Osteoblast (primary cell): ENCODE results near the gene PDX1. TPM values are rescaled to one million over a fixed set of nuclear protein-coding genes. Genes with fewer than 3 reads are reported as not detected.

Source experiments
- DNase-seq: peaks from one replicate; pipeline ENCODE4 v3.0.0; 2011; ENCODE audit warnings: low spot score, mixed read lengths; ENCODE audit not compliant: insufficient read length; ENCODE audit errors: missing footprints
- H2AFZ ChIP-seq: 2 replicates; pipeline ENCODE4 v1.6.0; 2011; ENCODE audit warnings: mild to moderate bottlenecking, low read length
- H3K27ac ChIP-seq: 2 replicates; pipeline ENCODE4 v1.5.1; 2011; ENCODE audit warnings: mild to moderate bottlenecking, low read depth, low read length, moderate library complexity
- H3K27me3 ChIP-seq: 2 replicates; pipeline ENCODE4 v1.6.0; 2012; ENCODE audit warnings: mild to moderate bottlenecking, control low read depth, inconsistent platforms, low read length, moderate library complexity; ENCODE audit not compliant: insufficient read depth
- H3K36me3 ChIP-seq: 2 replicates; pipeline ENCODE4 v1.5.1; 2011; ENCODE audit warnings: mild to moderate bottlenecking, low read length, control low read depth, moderate library complexity; ENCODE audit not compliant: insufficient read depth
- H3K4me1 ChIP-seq: 2 replicates; pipeline ENCODE4 v1.5.1; 2011; ENCODE audit warnings: mild to moderate bottlenecking, low read length, control low read depth, moderate library complexity; ENCODE audit not compliant: insufficient read depth
- H3K4me2 ChIP-seq: 2 replicates; pipeline ENCODE4 v1.6.0; 2011; ENCODE audit warnings: mild to moderate bottlenecking, low read length; ENCODE audit not compliant: insufficient read depth
- H3K4me3 ChIP-seq: fragments of 200-600 bp; sonication (generic); 3 replicates; pipeline ENCODE4 v1.5.1; 2012; ENCODE audit warnings: mild to moderate bottlenecking, low read length, inconsistent platforms; ENCODE audit not compliant: insufficient read depth
- H3K79me2 ChIP-seq: 2 replicates; pipeline ENCODE4 v1.6.0; 2012; ENCODE audit warnings: mild to moderate bottlenecking, low read length, control low read depth, inconsistent platforms; ENCODE audit not compliant: insufficient read depth
- H3K9me3 ChIP-seq: 2 replicates; pipeline ENCODE4 v1.5.1; 2011; ENCODE audit warnings: low read depth, low read length, control low read depth
- H4K20me1 ChIP-seq: 2 replicates; pipeline ENCODE4 v1.6.0; 2012; ENCODE audit warnings: mild to moderate bottlenecking, low read length, control low read depth; ENCODE audit not compliant: insufficient read depth
- CTCF ChIP-seq: IDR thresholded peaks from 2 replicates; pipeline ENCODE4 v1.5.1; 2011; ENCODE audit warnings: mild to moderate bottlenecking, low read depth, low read length, moderate library complexity; ENCODE audit errors: extremely low read depth
- total RNA-seq: library from RNA; depleted of rRNA; stranded (reverse); fragments of >200 nt; gene quantifications from 2 replicates; pipeline ENCODE4 v1.2.3, GENCODE V29; 2012

Gene PDX1
- total RNA-seq, 1 donor = not detected

GRCh38 chr13:27918041-27918917 is 1.5 kb upstream of the PDX1 start:
- Histone ChIP-seq H3K9me3 (no peaks in the 10 kb centered on the region), H3K27ac (no peak overlapping the region), H2AFZ (no peak overlapping the region), H3K27me3 (peaks cover 86% of the 10 kb centered on the region), H4K20me1 (no peaks in the 10 kb centered on the region), H3K4me2 (no peak overlapping the region), H3K79me2 (no peaks in the 10 kb centered on the region), H3K4me3 (no peak overlapping the region), H3K4me1 (no peaks in the 10 kb centered on the region), H3K36me3 (no peaks in the 10 kb centered on the region)
- DNase-seq = peak; percentile 68
- no peak for TF ChIP-seq CTCF

- no peak overlapping the region for H3K27ac ChIP-seq
- no peak overlapping the region for H3K4me2 ChIP-seq
- DNase-seq = peak; percentile 69
- H3K36me3 ChIP-seq = no peaks in the 10 kb centered on the region
- H3K9me3 ChIP-seq = no peaks in the 10 kb centered on the region
- H3K79me2 ChIP-seq = no peaks in the 10 kb centered on the region
- no peak for TF ChIP-seq CTCF
- H2AFZ ChIP-seq = no peak overlapping the region
- no peaks in the 10 kb centered on the region for H4K20me1 ChIP-seq
- H3K4me3 ChIP-seq = no peak overlapping the region
- H3K4me1 ChIP-seq = no peaks in the 10 kb centered on the region
- H3K27me3 ChIP-seq = peaks cover 89% of the 10 kb centered on the region
These were observed 712 bp upstream of the PDX1 start for GRCh38 chr13:27918918-27919658.

GRCh38 chr13:27919659-27919933 is 204 bp upstream of the PDX1 start:
- TF ChIP-seq CTCF = no peak
- H3K9me3 ChIP-seq = no peaks in the 10 kb centered on the region
- H4K20me1 ChIP-seq = no peaks in the 10 kb centered on the region
- no peaks in the 10 kb centered on the region for H3K4me1 ChIP-seq
- H3K79me2 ChIP-seq = no peaks in the 10 kb centered on the region
- H3K36me3 ChIP-seq = no peaks in the 10 kb centered on the region
- H3K27ac ChIP-seq = no peak overlapping the region
- DNase-seq = no peak
- H3K27me3 ChIP-seq = peaks cover 93% of the 10 kb centered on the region
- no peak overlapping the region for H2AFZ ChIP-seq
- no peak overlapping the region for H3K4me3 ChIP-seq
- no peak overlapping the region for H3K4me2 ChIP-seq
